ENCODE measurements around the gene LTBP4.

- no peak for TF ChIP-seq CTCF (IDR thresholded peaks at IDR 0.05)
- TF ChIP-seq POLR2A (IDR thresholded peaks at IDR 0.05) = no peak
These were observed 71.6 kb downstream of the LTBP4 start for GRCh38 chr19:40672573-40673299.
